MM.1S (cell line): ENCODE data around the gene RAB1B.

Source experiments
- CTCF ChIP-seq: fragments of 300-600 bp; sonication (generic); IDR thresholded peaks from 2 replicates; pipeline ENCODE4 v1.5.1; 2016; ENCODE audit warnings: antibody characterized with exemption, low read length, mixed read lengths
- EZH2 ChIP-seq: fragments of 300-600 bp; sonication (generic); optimal IDR thresholded peaks from 2 replicates; pipeline ENCODE3; 2017; ENCODE audit warnings: low read depth, mild to moderate bottlenecking, antibody characterized with exemption, low read length, mixed read lengths
- EZH2phosphoT487 ChIP-seq: fragments of 300-600 bp; sonication (generic); IDR thresholded peaks from 2 replicates; pipeline ENCODE4 v1.6.1; 2018; ENCODE audit warnings: antibody characterized with exemption, low read length

GRCh38 chr11:66281776-66282467 lies 13.5 kb downstream of the RAB1B start:
- no peak for TF ChIP-seq CTCF
- TF ChIP-seq EZH2, result no peak
- TF ChIP-seq EZH2phosphoT487, result no peak
